Prostate gland (tissue), 2 donors: ENCODE results near the gene TGM2. TPM values are rescaled to one million over a fixed set of nuclear protein-coding genes. Genes with fewer than 3 reads are reported as not detected.

Source experiments
- DNase-seq: peaks from one replicate; pipeline ENCODE4 v3.0.0-alpha.2; 2019; ENCODE audit warnings: low spot score
- H3K27ac ChIP-seq, 2 donors: fragments of 200-600 bp; sonication (generic); 2 replicates each; pipeline ENCODE4 v1.5.1; 2017 to 2019
- H3K27me3 ChIP-seq: fragments of 200-600 bp; sonication (generic); replicated peaks from 2 replicates; pipeline ENCODE4 v1.5.1; 2019; ENCODE audit not compliant: insufficient read depth
- H3K36me3 ChIP-seq, 2 donors: fragments of 200-600 bp; sonication (generic); 1 replicate in 1 of 2; 2 replicates in 1 of 2; pipeline versions ENCODE4 v1.5.1 to v1.8.1; 2017 to 2019
- H3K4me1 ChIP-seq: fragments of 200-600 bp; sonication (generic); replicated peaks from 2 replicates; pipeline ENCODE4 v1.5.1; 2019
- H3K4me3 ChIP-seq, 2 donors: fragments of 200-600 bp; sonication (generic); 2 replicates each; pipeline ENCODE4 v1.5.1; 2017 to 2019
- H3K9me3 ChIP-seq: fragments of 200-600 bp; sonication (generic); 2 replicates; pipeline ENCODE4 v1.5.1; 2017
- CTCF ChIP-seq, 4 experiments: fragments of 200-600 bp in 2 of 4; fragments of 450-650 bp in 2 of 4; sonication (generic) in 2 of 4; IDR thresholded peaks; 1 replicate in 3 of 4; 2 replicates in 1 of 4; pipeline ENCODE4 v1.5.1; 2016 to 2019; ENCODE audit warnings: antibody characterized with exemption in 4 of 4, mild to moderate bottlenecking in 2 of 4, moderate library complexity in 2 of 4
- POLR2A ChIP-seq: fragments of 450-650 bp; IDR thresholded peaks from one replicate; pipeline ENCODE4 v1.6.1; 2016; ENCODE audit warnings: antibody characterized with exemption, mild to moderate bottlenecking
- POLR2AphosphoS5 ChIP-seq: sonication (generic); formaldehyde crosslinking; IDR thresholded peaks from one replicate; pipeline ENCODE4 v1.6.1; 2017; ENCODE audit warnings: antibody characterized with exemption
- WGBS: methylation state at CpG from one replicate; pipeline ENCODE4 v1.1.5; 2018; 5-methylcytosine and 5-hydroxymethylcytosine counted together
- intact Hi-C: fragments of 100-400 bp; cut with DNase I; formaldehyde crosslinking; loops from one replicate; pipeline ENCODE4 v1.14.2; 2022
- total RNA-seq, 2 donors: library from RNA; depleted of rRNA; stranded (reverse); fragments of >200 nt; gene quantifications; one replicate each; pipeline ENCODE4 v1.1.0, GENCODE V29; 2016

Gene TGM2
- total RNA-seq, 2 donors from 2014 or later, result 39.6 to 157 TPM

GRCh38 chr20:38091441-38092216, 73.4 kb downstream of the TGM2 start:
- Histone ChIP-seq H3K4me3 (no peak overlapping the region), H3K4me1 (no peaks in the 10 kb centered on the region), H3K27me3 (no peaks in the 10 kb centered on the region), H3K36me3 (no peaks in the 10 kb centered on the region), H3K27ac (no peak overlapping the region), H3K9me3 (no peaks in the 10 kb centered on the region)
- intact Hi-C loops, result no loop called here
- no peak for DNase-seq
- 50% methylated on average over 6 of the region's 6 CpGs for whole genome bisulfite sequencing
- TF ChIP-seq POLR2A, result no peak
- no peak for TF ChIP-seq POLR2AphosphoS5
- TF ChIP-seq CTCF (IDR thresholded peaks at IDR 0.05), result no peak

- intact Hi-C loops, result no loop called here
- H3K27me3 ChIP-seq, result no peaks in the 10 kb centered on the region
- H3K36me3 ChIP-seq, result no peaks in the 10 kb centered on the region
- no peaks in the 10 kb centered on the region for H3K9me3 ChIP-seq
- WGBS, result 80% methylated on average over 7 of the region's 7 CpGs
- no peak for DNase-seq
- no peak overlapping the region for H3K27ac ChIP-seq
- peaks cover 1% of the 10 kb centered on the region for H3K4me1 ChIP-seq
- TF ChIP-seq POLR2A, result no peak
- TF ChIP-seq CTCF (IDR thresholded peaks at IDR 0.05), result no peak
- TF ChIP-seq POLR2AphosphoS5, result no peak
- H3K4me3 ChIP-seq, result no peak overlapping the region
Measured at GRCh38 chr20:38090061-38090460, 75.0 kb downstream of the TGM2 start.

GRCh38 chr20:38089500-38089899, 75.6 kb downstream of the TGM2 start:
- no peaks in the 10 kb centered on the region for H3K36me3 ChIP-seq
- H3K4me1 ChIP-seq, result peaks cover 7% of the 10 kb centered on the region
- H3K9me3 ChIP-seq, result no peaks in the 10 kb centered on the region
- no peak overlapping the region for H3K4me3 ChIP-seq
- intact Hi-C loops, result no loop called here
- TF ChIP-seq POLR2A, result no peak
- TF ChIP-seq POLR2AphosphoS5, result no peak
- no peak for TF ChIP-seq CTCF (IDR thresholded peaks at IDR 0.05)
- 82% methylated on average over 10 of the region's 10 CpGs for WGBS
- no peaks in the 10 kb centered on the region for H3K27me3 ChIP-seq
- H3K27ac ChIP-seq, result no peak overlapping the region
- no peak for DNase-seq

- DNase-seq, result no peak
- H3K27ac ChIP-seq, result peak overlapping the region; percentile 60 to 65
- no peak overlapping the region for H3K4me3 ChIP-seq
- intact Hi-C loops, result no loop called here
- peaks cover 19% of the 10 kb centered on the region for H3K4me1 ChIP-seq
- no peaks in the 10 kb centered on the region for H3K27me3 ChIP-seq
- no peaks in the 10 kb centered on the region for H3K9me3 ChIP-seq
- no peaks in the 10 kb centered on the region for H3K36me3 ChIP-seq
- TF ChIP-seq POLR2AphosphoS5, result no peak
- no peak for TF ChIP-seq POLR2A
- no peak for TF ChIP-seq CTCF (IDR thresholded peaks at IDR 0.05)
- WGBS, result 68% methylated on average over 10 of the region's 10 CpGs
Measured at GRCh38 chr20:38085026-38085425, 80.0 kb downstream of the TGM2 start.

DNA sequence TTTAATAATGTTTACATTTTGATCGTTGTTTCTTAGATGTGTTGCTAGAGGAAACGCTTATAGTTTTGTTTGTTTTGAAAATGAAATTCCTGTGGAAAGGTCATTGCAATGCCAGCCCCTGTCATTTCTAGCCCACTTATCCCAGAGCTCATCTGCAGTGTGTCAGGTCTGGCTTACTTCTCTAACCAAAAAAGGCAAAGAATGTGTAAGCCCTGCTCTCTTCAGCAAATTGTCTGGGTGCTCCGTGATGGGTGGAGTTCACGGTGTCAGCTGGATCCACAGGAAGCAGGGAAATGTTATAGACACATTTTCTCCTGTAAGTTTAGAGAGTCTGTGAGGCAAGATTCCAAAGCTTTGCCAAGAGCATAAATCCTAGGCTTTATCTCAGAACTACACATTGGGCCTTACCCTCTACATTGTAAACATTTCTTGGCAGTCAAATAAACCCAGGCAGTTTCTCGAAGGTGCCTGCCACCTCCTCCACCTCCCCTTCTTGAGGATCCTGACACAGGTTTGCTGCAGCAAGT, 80.6 kb downstream of the TGM2 start:
- WGBS, result 12% methylated on average over 5 of the region's 5 CpGs
- TF ChIP-seq CTCF (IDR thresholded peaks at IDR 0.05) (no peak), POLR2AphosphoS5 (peak; percentile 69)
- H3K27ac ChIP-seq, result peak overlapping the region; percentile 60 to 65

More for the DNA sequence above, 80.6 kb downstream of the TGM2 start:
- peak; percentile 37 for DNase-seq
- Histone ChIP-seq H3K4me1 (peaks cover 22% of the 10 kb centered on the region), H3K27me3 (no peaks in the 10 kb centered on the region), H3K36me3 (no peaks in the 10 kb centered on the region), H3K9me3 (no peaks in the 10 kb centered on the region), H3K4me3 (no peak overlapping the region)
- intact Hi-C loops, result no loop called here
